NCI-H1930 (cell line): Measurements from ENCODE around the gene METTL4.

Experiments used
- DNase-seq, 2 experiments: peaks; one replicate each; lab custom pipeline; 2025; lab: John Stamatoyannopoulos, UW

Gene METTL4

GRCh38 chr18:2571200-2572170 lies at the start of gene METTL4, which contains the start of gene NDC80:
TSS of gene METTL4 (minus strand) at chr18:2571505. CDS start at chr18:2567216, 4,289 bp downstream.
TSS of gene NDC80 (plus strand) at chr18:2571557. CDS start at chr18:2572986, 1,429 bp downstream.
- DNase-seq, result peak; percentile 58 to 64

GRCh38 chr18:2618009-2618408 lies 46.7 kb upstream of the METTL4 start:
- no peak for DNase-seq

- no peak for DNase-seq
Measured at GRCh38 chr18:2617401-2617998, 46.2 kb upstream of the METTL4 start.

- DNase-seq, result no peak
Measured at GRCh38 chr18:2612996-2613395, 41.7 kb upstream of the METTL4 start.

GRCh38 chr18:2610549-2610948 lies 39.2 kb upstream of the METTL4 start:
- no peak for DNase-seq

- no peak for DNase-seq
Measured at GRCh38 chr18:2609604-2610003, 38.3 kb upstream of the METTL4 start.

GRCh38 chr18:2606335-2606734 lies 35.0 kb upstream of the METTL4 start:
- no peak for DNase-seq

- DNase-seq, result no peak
Measured at GRCh38 chr18:2602844-2603243, 31.5 kb upstream of the METTL4 start.

GRCh38 chr18:2597639-2598038 lies 26.3 kb upstream of the METTL4 start:
- DNase-seq, result no peak

GRCh38 chr18:2590303-2590702 lies 19.0 kb upstream of the METTL4 start:
- DNase-seq, result no peak

GRCh38 chr18:2589345-2590068 lies 18.2 kb upstream of the METTL4 start:
- DNase-seq, result no peak

GRCh38 chr18:2588666-2589344 lies 17.5 kb upstream of the METTL4 start:
- no peak for DNase-seq

GRCh38 chr18:2587788-2588187 lies 16.5 kb upstream of the METTL4 start:
- no peak for DNase-seq

- DNase-seq, result no peak
Measured at GRCh38 chr18:2573408-2573807, 2.1 kb upstream of the METTL4 start.

- no peak for DNase-seq
Measured at GRCh38 chr18:2572892-2573291, 1.6 kb upstream of the METTL4 start.

GRCh38 chr18:2572171-2572569 lies 865 bp upstream of the METTL4 start:
- no peak for DNase-seq

GRCh38 chr18:2570772-2571199 lies 519 bp downstream of the METTL4 start:
- DNase-seq, result peak in 1 of 2 experiments; percentile 37

- no peak for DNase-seq
Measured at GRCh38 chr18:2569338-2570207, 1.7 kb downstream of the METTL4 start.

GRCh38 chr18:2568605-2569004 lies 2.7 kb downstream of the METTL4 start:
- DNase-seq, result no peak

GRCh38 chr18:2568129-2568528 lies 3.2 kb downstream of the METTL4 start:
- no peak for DNase-seq

GRCh38 chr18:2564373-2564772 lies 6.9 kb downstream of the METTL4 start:
- no peak for DNase-seq
